Measurements from ENCODE around the gene PPHLN1. TPM values are rescaled to one million over a fixed set of nuclear protein-coding genes. Genes with fewer than 3 reads are reported as not detected.
"Not testable (repeated sequence)": the region's sequence is repeated elsewhere in the genome, so short reads cannot be mapped to it uniquely, and the experiment has no call there.

PPHLN1 gene
- polyA plus RNA-seq, 2 donors, result 15.0 to 27.2 TPM

- WGBS, 2 donors, result 79 to 90% methylated on average over 3 of the region's 3 CpGs
Observed at GRCh38 chr12:42385326-42385841, 59.4 kb downstream of the PPHLN1 start.

GRCh38 chr12:42386308-42386707, 60.3 kb downstream of the PPHLN1 start:
- 39 to 55% methylated on average over 2 of the region's 2 CpGs for WGBS, 2 donors
- no peaks in the 10 kb centered on the region for H3K27me3 ChIP-seq (ENCODE audit: control insufficient read depth in 1 of 2, insufficient read depth in 2 of 2, low read length in 2 of 2)
- no peaks in the 10 kb centered on the region for H3K9me3 ChIP-seq (ENCODE audit: control insufficient read depth in 2 of 2, insufficient read depth in 1 of 2, low read depth in 1 of 2, low read length in 1 of 2)
- H3K27ac ChIP-seq (ENCODE audit: low read depth in 2 of 2, low read length in 1 of 2), result no peak overlapping the region
- no peak overlapping the region for H3K4me3 ChIP-seq (ENCODE audit: low read depth in 1 of 2, low read length in 2 of 2)
- peaks cover 0 to 5% of the 10 kb centered on the region in 2 donors for H3K36me3 ChIP-seq (ENCODE audit: control insufficient read depth in 2 of 2, insufficient read depth in 2 of 2, low read length in 1 of 2)
- no peaks in the 10 kb centered on the region for H3K4me1 ChIP-seq (ENCODE audit: control insufficient read depth in 2 of 2, insufficient read depth in 2 of 2, low read length in 1 of 2)

More at GRCh38 chr12:42385326-42385841, 59.4 kb downstream of the PPHLN1 start:
- Histone ChIP-seq H3K27ac (ENCODE audit: low read depth in 2 of 2, low read length in 1 of 2) (no peak overlapping the region), H3K27me3 (ENCODE audit: control insufficient read depth in 1 of 2, insufficient read depth in 2 of 2, low read length in 2 of 2) (no peaks in the 10 kb centered on the region), H3K9me3 (ENCODE audit: control insufficient read depth in 2 of 2, insufficient read depth in 1 of 2, low read depth in 1 of 2, low read length in 1 of 2) (no peaks in the 10 kb centered on the region), H3K36me3 (ENCODE audit: control insufficient read depth in 2 of 2, insufficient read depth in 2 of 2, low read length in 1 of 2) (peaks cover 0 to 5% of the 10 kb centered on the region in 2 donors), H3K4me3 (ENCODE audit: low read depth in 1 of 2, low read length in 2 of 2) (no peak overlapping the region), H3K4me1 (ENCODE audit: control insufficient read depth in 2 of 2, insufficient read depth in 2 of 2, low read length in 1 of 2) (no peaks in the 10 kb centered on the region)

GRCh38 chr12:42388086-42388485, 62.1 kb downstream of the PPHLN1 start:
- not testable (repeated sequence) for H3K27me3 ChIP-seq (ENCODE audit: control insufficient read depth in 1 of 2, insufficient read depth in 2 of 2, low read length in 2 of 2); H3K4me1 ChIP-seq (ENCODE audit: control insufficient read depth in 2 of 2, insufficient read depth in 2 of 2, low read length in 1 of 2); H3K4me3 ChIP-seq (ENCODE audit: low read depth in 1 of 2, low read length in 2 of 2); H3K36me3 ChIP-seq (ENCODE audit: control insufficient read depth in 2 of 2, insufficient read depth in 2 of 2, low read length in 1 of 2); H3K9me3 ChIP-seq (ENCODE audit: control insufficient read depth in 2 of 2, insufficient read depth in 1 of 2, low read depth in 1 of 2, low read length in 1 of 2); H3K27ac ChIP-seq (ENCODE audit: low read depth in 2 of 2, low read length in 1 of 2)
- 94 to 97% methylated on average over 5 of the region's 5 CpGs for WGBS, 2 donors

- Histone ChIP-seq H3K4me3 (ENCODE audit: low read depth in 1 of 2, low read length in 2 of 2) (no peak overlapping the region), H3K9me3 (ENCODE audit: control insufficient read depth in 2 of 2, insufficient read depth in 1 of 2, low read depth in 1 of 2, low read length in 1 of 2) (no peaks in the 10 kb centered on the region), H3K27ac (ENCODE audit: low read depth in 2 of 2, low read length in 1 of 2) (no peak overlapping the region), H3K4me1 (ENCODE audit: control insufficient read depth in 2 of 2, insufficient read depth in 2 of 2, low read length in 1 of 2) (no peaks in the 10 kb centered on the region), H3K36me3 (ENCODE audit: control insufficient read depth in 2 of 2, insufficient read depth in 2 of 2, low read length in 1 of 2) (no peaks in the 10 kb centered on the region), H3K27me3 (ENCODE audit: control insufficient read depth in 1 of 2, insufficient read depth in 2 of 2, low read length in 2 of 2) (no peaks in the 10 kb centered on the region)
- 83 to 94% methylated on average over 2 of the region's 2 CpGs for WGBS, 2 donors
Observed at GRCh38 chr12:42394429-42394828, 68.5 kb downstream of the PPHLN1 start.

- WGBS, 2 donors, result 92 to 93% methylated on average over 3 of the region's 3 CpGs
- H3K4me3 ChIP-seq (ENCODE audit: low read depth in 1 of 2, low read length in 2 of 2), result no peak overlapping the region
- H3K36me3 ChIP-seq (ENCODE audit: control insufficient read depth in 2 of 2, insufficient read depth in 2 of 2, low read length in 1 of 2), result peaks cover 0 to 2% of the 10 kb centered on the region in 2 donors
- H3K9me3 ChIP-seq (ENCODE audit: control insufficient read depth in 2 of 2, insufficient read depth in 1 of 2, low read depth in 1 of 2, low read length in 1 of 2), result no peaks in the 10 kb centered on the region
- H3K27me3 ChIP-seq (ENCODE audit: control insufficient read depth in 1 of 2, insufficient read depth in 2 of 2, low read length in 2 of 2), result no peaks in the 10 kb centered on the region
- no peak overlapping the region for H3K27ac ChIP-seq (ENCODE audit: low read depth in 2 of 2, low read length in 1 of 2)
- H3K4me1 ChIP-seq (ENCODE audit: control insufficient read depth in 2 of 2, insufficient read depth in 2 of 2, low read length in 1 of 2), result no peaks in the 10 kb centered on the region
Observed at GRCh38 chr12:42396473-42397259, 70.7 kb downstream of the PPHLN1 start.

- H3K27ac ChIP-seq (ENCODE audit: low read depth in 2 of 2, low read length in 1 of 2), result no peak overlapping the region
- H3K27me3 ChIP-seq (ENCODE audit: control insufficient read depth in 1 of 2, insufficient read depth in 2 of 2, low read length in 2 of 2), result no peaks in the 10 kb centered on the region
- no peaks in the 10 kb centered on the region for H3K4me1 ChIP-seq (ENCODE audit: control insufficient read depth in 2 of 2, insufficient read depth in 2 of 2, low read length in 1 of 2)
- H3K9me3 ChIP-seq (ENCODE audit: control insufficient read depth in 2 of 2, insufficient read depth in 1 of 2, low read depth in 1 of 2, low read length in 1 of 2), result no peaks in the 10 kb centered on the region
- peaks cover 0 to 2% of the 10 kb centered on the region in 2 donors for H3K36me3 ChIP-seq (ENCODE audit: control insufficient read depth in 2 of 2, insufficient read depth in 2 of 2, low read length in 1 of 2)
- H3K4me3 ChIP-seq (ENCODE audit: low read depth in 1 of 2, low read length in 2 of 2), result no peak overlapping the region
Observed at GRCh38 chr12:42402821-42403411, 76.9 kb downstream of the PPHLN1 start.

GRCh38 chr12:42407306-42407705, 81.3 kb downstream of the PPHLN1 start:
- Histone ChIP-seq H3K4me1 (ENCODE audit: control insufficient read depth in 2 of 2, insufficient read depth in 2 of 2, low read length in 1 of 2) (no peaks in the 10 kb centered on the region), H3K36me3 (ENCODE audit: control insufficient read depth in 2 of 2, insufficient read depth in 2 of 2, low read length in 1 of 2) (no peaks in the 10 kb centered on the region), H3K9me3 (ENCODE audit: control insufficient read depth in 2 of 2, insufficient read depth in 1 of 2, low read depth in 1 of 2, low read length in 1 of 2) (no peaks in the 10 kb centered on the region), H3K4me3 (ENCODE audit: low read depth in 1 of 2, low read length in 2 of 2) (no peak overlapping the region), H3K27me3 (ENCODE audit: control insufficient read depth in 1 of 2, insufficient read depth in 2 of 2, low read length in 2 of 2) (no peaks in the 10 kb centered on the region), H3K27ac (ENCODE audit: low read depth in 2 of 2, low read length in 1 of 2) (no peak overlapping the region)
- 85 to 91% methylated on average over 1 of the region's 1 CpG for WGBS, 2 donors

- WGBS, 2 donors, result 76 to 83% methylated on average over 2 of the region's 2 CpGs
- no peaks in the 10 kb centered on the region for H3K27me3 ChIP-seq (ENCODE audit: control insufficient read depth in 1 of 2, insufficient read depth in 2 of 2, low read length in 2 of 2)
- no peaks in the 10 kb centered on the region for H3K9me3 ChIP-seq (ENCODE audit: control insufficient read depth in 2 of 2, insufficient read depth in 1 of 2, low read depth in 1 of 2, low read length in 1 of 2)
- no peaks in the 10 kb centered on the region for H3K36me3 ChIP-seq (ENCODE audit: control insufficient read depth in 2 of 2, insufficient read depth in 2 of 2, low read length in 1 of 2)
- H3K4me3 ChIP-seq (ENCODE audit: low read depth in 1 of 2, low read length in 2 of 2), result no peak overlapping the region
- H3K4me1 ChIP-seq (ENCODE audit: control insufficient read depth in 2 of 2, insufficient read depth in 2 of 2, low read length in 1 of 2), result no peaks in the 10 kb centered on the region
- H3K27ac ChIP-seq (ENCODE audit: low read depth in 2 of 2, low read length in 1 of 2), result no peak overlapping the region
Observed at GRCh38 chr12:42409471-42409870, 83.5 kb downstream of the PPHLN1 start.

- H3K36me3 ChIP-seq (ENCODE audit: control insufficient read depth in 2 of 2, insufficient read depth in 2 of 2, low read length in 1 of 2), result no peaks in the 10 kb centered on the region
- H3K4me1 ChIP-seq (ENCODE audit: control insufficient read depth in 2 of 2, insufficient read depth in 2 of 2, low read length in 1 of 2), result no peaks in the 10 kb centered on the region
- H3K27me3 ChIP-seq (ENCODE audit: control insufficient read depth in 1 of 2, insufficient read depth in 2 of 2, low read length in 2 of 2), result no peaks in the 10 kb centered on the region
- no peak overlapping the region for H3K4me3 ChIP-seq (ENCODE audit: low read depth in 1 of 2, low read length in 2 of 2)
- 55 to 56% methylated on average over 1 of the region's 1 CpG for WGBS, 2 donors
- no peak overlapping the region for H3K27ac ChIP-seq (ENCODE audit: low read depth in 2 of 2, low read length in 1 of 2)
- no peaks in the 10 kb centered on the region for H3K9me3 ChIP-seq (ENCODE audit: control insufficient read depth in 2 of 2, insufficient read depth in 1 of 2, low read depth in 1 of 2, low read length in 1 of 2)
Observed at GRCh38 chr12:42410340-42410739, 84.4 kb downstream of the PPHLN1 start.

GRCh38 chr12:42420395-42420794, 94.4 kb downstream of the PPHLN1 start:
- WGBS, 2 donors, result 84 to 90% methylated on average over 3 of the region's 3 CpGs
- peaks cover 0 to 2% of the 10 kb centered on the region in 2 donors for H3K36me3 ChIP-seq (ENCODE audit: control insufficient read depth in 2 of 2, insufficient read depth in 2 of 2, low read length in 1 of 2)
- H3K9me3 ChIP-seq (ENCODE audit: control insufficient read depth in 2 of 2, insufficient read depth in 1 of 2, low read depth in 1 of 2, low read length in 1 of 2), result no peaks in the 10 kb centered on the region
- no peaks in the 10 kb centered on the region for H3K27me3 ChIP-seq (ENCODE audit: control insufficient read depth in 1 of 2, insufficient read depth in 2 of 2, low read length in 2 of 2)
- H3K4me1 ChIP-seq (ENCODE audit: control insufficient read depth in 2 of 2, insufficient read depth in 2 of 2, low read length in 1 of 2), result no peaks in the 10 kb centered on the region
- H3K27ac ChIP-seq (ENCODE audit: low read depth in 2 of 2, low read length in 1 of 2), result no peak overlapping the region
- no peak overlapping the region for H3K4me3 ChIP-seq (ENCODE audit: low read depth in 1 of 2, low read length in 2 of 2)
